Keratinocyte (primary cell): Measurements from ENCODE around the gene DCAF15. TPM values are rescaled to one million over a fixed set of nuclear protein-coding genes. Genes with fewer than 3 reads are reported as not detected.

ENCODE experiments used
- DNase-seq: peaks from one replicate; pipeline ENCODE4 v3.0.0-alpha.2; 2011; ENCODE audit warnings: low read depth, missing footprints, low spot score
- FAIRE-seq: peaks from 2 replicates; lab custom pipeline; 2011; peaks lifted over from hg19 to GRCh38; lab: Jason Lieb, UNC
- H2AFZ ChIP-seq: 2 replicates; pipeline ENCODE4 v1.6.0; 2012; ENCODE audit warnings: low read length, control low read depth, inconsistent platforms; ENCODE audit not compliant: control insufficient read depth
- H3K27ac ChIP-seq: 2 replicates; pipeline ENCODE4 v1.5.1; 2011; ENCODE audit warnings: low read length; ENCODE audit not compliant: control insufficient read depth, insufficient read depth
- H3K27me3 ChIP-seq: 3 replicates; pipeline ENCODE4 v1.6.0; 2011; ENCODE audit warnings: low read length; ENCODE audit not compliant: control insufficient read depth, insufficient read depth; ENCODE audit errors: extremely low read depth
- H3K36me3 ChIP-seq, 2 experiments: 2 replicates in 1 of 2; 3 replicates in 1 of 2; pipeline ENCODE4 v1.5.1; 2011; ENCODE audit warnings: low read length in 2 of 2, mild to moderate bottlenecking in 1 of 2; ENCODE audit not compliant: control insufficient read depth in 2 of 2, insufficient read depth in 2 of 2; ENCODE audit errors: extremely low read depth in 1 of 2
- H3K4me1 ChIP-seq: 3 replicates; pipeline ENCODE4 v1.5.1; 2011; ENCODE audit warnings: low read length; ENCODE audit not compliant: control insufficient read depth, insufficient read depth; ENCODE audit errors: extremely low read depth
- H3K4me2 ChIP-seq: 3 replicates; pipeline ENCODE4 v1.6.0; 2011; ENCODE audit warnings: low read depth, low read length; ENCODE audit not compliant: control insufficient read depth, insufficient read depth; ENCODE audit errors: extremely low read depth
- H3K4me3 ChIP-seq, 3 experiments: fragments of 200-600 bp in 1 of 3; sonication (generic) in 1 of 3; 2 replicates in 2 of 3; 3 replicates in 1 of 3; pipeline ENCODE4 v1.5.1; 2011 to 2016; ENCODE audit warnings: low read length in 3 of 3, mild to moderate bottlenecking in 3 of 3, control low read depth in 2 of 3, inconsistent platforms in 1 of 3, low read depth in 1 of 3, mixed read lengths in 1 of 3, mixed run types in 1 of 3, moderate library complexity in 1 of 3; ENCODE audit not compliant: control insufficient read depth in 2 of 3, insufficient read depth in 2 of 3; ENCODE audit errors: extremely low read depth in 1 of 3
- H3K79me2 ChIP-seq: 2 replicates; pipeline ENCODE4 v1.6.0; 2012; ENCODE audit warnings: low read length; ENCODE audit not compliant: control insufficient read depth, insufficient read depth
- H3K9ac ChIP-seq: 3 replicates; pipeline ENCODE4 v1.6.0; 2011; ENCODE audit warnings: low read length; ENCODE audit not compliant: control insufficient read depth, insufficient read depth; ENCODE audit errors: extremely low read depth
- H3K9me1 ChIP-seq: 3 replicates; pipeline ENCODE4 v1.6.0; 2011; ENCODE audit warnings: low read length; ENCODE audit not compliant: control insufficient read depth, insufficient read depth; ENCODE audit errors: extremely low read depth
- H3K9me3 ChIP-seq: 2 replicates; pipeline ENCODE4 v1.5.1; 2012; ENCODE audit warnings: low read depth, low read length; ENCODE audit not compliant: control insufficient read depth
- H4K20me1 ChIP-seq: 3 replicates; pipeline ENCODE4 v1.6.0; 2011; ENCODE audit warnings: low read length; ENCODE audit not compliant: control insufficient read depth, insufficient read depth; ENCODE audit errors: extremely low read depth
- CTCF ChIP-seq, 3 experiments: IDR thresholded peaks in 1 of 3; conservative IDR thresholded peaks in 1 of 3; optimal IDR thresholded peaks in 1 of 3; 2 replicates in 2 of 3; 3 replicates in 1 of 3; pipeline versions ENCODE3 to v1.5.1; 2011; ENCODE audit warnings: low read length in 3 of 3, mild to moderate bottlenecking in 3 of 3, moderate library complexity in 2 of 3, control low read depth in 1 of 3, inconsistent platforms in 1 of 3; ENCODE audit not compliant: insufficient read depth in 2 of 3; ENCODE audit errors: extremely low read depth in 1 of 3
- EZH2 ChIP-seq: IDR thresholded peaks from one replicate; pipeline ENCODE4 v1.6.1; 2012; ENCODE audit warnings: inconsistent platforms, mild to moderate bottlenecking, low read length, moderate library complexity
- dilution Hi-C: fragments of 300-500 bp; cut with MboI; formaldehyde crosslinking; loops from one replicate; pipeline ENCODE4 v1.7.0; 2020; ENCODE audit warnings: low sequenced_read_pairs; ENCODE audit not compliant: extremely low pct_ligation_motif_present
- polyA plus RNA-seq, 5 experiments: library from polyadenylated mRNA; depleted of rRNA in 3 of 5; stranded (reverse) in 3 of 5; stranded (forward) in 1 of 5; unstranded in 1 of 5; fragments of >200 nt; gene quantifications; 1 replicate in 1 of 5; 2 replicates in 3 of 5; 3 replicates in 1 of 5; pipeline versions ENCODE4 v1.2.1 to v1.2.3, GENCODE V29; 2011 to 2012; ENCODE audit warnings: missing spikeins in 2 of 5, low read depth in 1 of 5, low replicate concordance in 1 of 5

DCAF15 gene
- polyA plus RNA-seq, 1 donor (not counting 4 experiments of a cell fraction or from before 2014, with no cell fraction given): 15.1 TPM

- no peaks in the 10 kb centered on the region for H3K79me2 ChIP-seq
- H3K9me3 ChIP-seq: no peaks in the 10 kb centered on the region
- no peak overlapping the region for H3K4me2 ChIP-seq
- H3K4me3 ChIP-seq: no peak overlapping the region
- peaks cover 8% of the 10 kb centered on the region for H3K4me1 ChIP-seq
- no peak for TF ChIP-seq EZH2
- H4K20me1 ChIP-seq: no peaks in the 10 kb centered on the region
- no peaks in the 10 kb centered on the region for H3K27me3 ChIP-seq
- H3K27ac ChIP-seq: no peak overlapping the region
- peaks cover 8% of the 10 kb centered on the region in 2 experiments for H3K36me3 ChIP-seq
- H3K9me1 ChIP-seq: no peaks in the 10 kb centered on the region
- H2AFZ ChIP-seq: no peak overlapping the region
- no peak overlapping the region for H3K9ac ChIP-seq
- dilution Hi-C loops: no loop called here
- DNase-seq (no peak), FAIRE-seq (no peak)
Observed at GRCh38 chr19:13984875-13985741, 32.8 kb downstream of the DCAF15 start.

- no peak for DNase-seq
- no peak overlapping the region for H3K4me2 ChIP-seq
- no peak overlapping the region for H2AFZ ChIP-seq
- no peaks in the 10 kb centered on the region for H3K27me3 ChIP-seq
- dilution Hi-C loops: no loop called here
- no peak for TF ChIP-seq EZH2
- no peak for TF ChIP-seq CTCF (optimal IDR thresholded peaks at IDR 0.05 in 1 of 3, IDR thresholded peaks at IDR 0.05 in 1 of 3, conservative IDR thresholded peaks at IDR 0.05 in 1 of 3; ENCODE audit: extremely low read depth in 1 of 3, insufficient read depth in 2 of 3, low read length in 3 of 3)
- H3K9ac ChIP-seq: no peak overlapping the region
- peaks cover 7 to 8% of the 10 kb centered on the region in 2 experiments for H3K36me3 ChIP-seq
- no peaks in the 10 kb centered on the region for H4K20me1 ChIP-seq
- no peaks in the 10 kb centered on the region for H3K79me2 ChIP-seq
- no peak overlapping the region for H3K4me3 ChIP-seq
- H3K9me3 ChIP-seq: no peaks in the 10 kb centered on the region
- peaks cover 8% of the 10 kb centered on the region for H3K4me1 ChIP-seq
- no peak overlapping the region for H3K27ac ChIP-seq
- FAIRE-seq: no peak
- no peaks in the 10 kb centered on the region for H3K9me1 ChIP-seq
Observed at GRCh38 chr19:13985771-13986347, 33.5 kb downstream of the DCAF15 start.
